GM19463 (cell line): ENCODE data around the gene PLEKHG4B.
"Not testable (repeated sequence)": the region's sequence is repeated elsewhere in the genome, so short reads cannot be mapped to it uniquely, and the experiment has no call there.

ENCODE experiments used
- ATAC-seq: cut with Tn5 transposase; IDR thresholded peaks from one replicate; pipeline ENCODE4 v1.9.1; 2021; ENCODE audit warnings: mild to moderate bottlenecking, moderate library complexity; ENCODE audit not compliant: unreplicated experiment

Gene PLEKHG4B

DNA sequence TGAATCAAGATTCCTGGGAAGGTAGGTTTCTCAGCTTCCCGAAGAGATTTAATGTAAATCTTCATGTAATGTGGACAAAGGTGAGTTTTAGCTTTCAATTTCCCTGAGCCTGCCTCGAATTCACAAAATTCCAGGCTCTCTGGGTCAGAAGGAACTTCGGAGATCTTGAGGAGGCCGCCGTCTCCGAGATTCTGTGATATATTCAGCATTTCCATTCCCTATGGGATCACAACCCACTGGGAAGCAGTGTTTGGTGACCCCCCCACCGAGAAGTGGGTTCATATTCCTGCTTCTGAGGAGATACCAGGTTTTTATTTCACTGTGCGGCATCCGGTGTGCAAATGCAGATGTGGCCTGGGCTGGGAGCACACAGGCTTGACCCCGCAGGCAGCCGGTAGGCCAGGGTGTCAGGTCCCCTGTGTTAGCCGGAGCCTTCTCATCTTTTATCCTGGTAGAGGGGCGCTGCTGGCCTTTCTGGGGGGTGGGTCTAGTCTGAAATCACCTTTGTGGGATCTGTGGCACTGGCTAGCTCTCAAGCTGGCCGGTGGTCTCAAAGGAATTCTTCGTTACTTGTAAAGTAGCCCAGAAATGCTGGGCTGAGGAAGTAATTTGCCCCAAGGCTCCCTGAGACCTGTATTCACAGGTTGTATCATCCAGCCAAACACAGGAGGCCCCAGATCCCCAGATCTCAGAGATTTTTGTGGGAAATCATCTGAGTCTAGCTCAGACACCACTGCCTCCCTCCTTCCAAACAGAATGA, 1.4 kb downstream of the PLEKHG4B start:
- no peak for ATAC-seq

DNA sequence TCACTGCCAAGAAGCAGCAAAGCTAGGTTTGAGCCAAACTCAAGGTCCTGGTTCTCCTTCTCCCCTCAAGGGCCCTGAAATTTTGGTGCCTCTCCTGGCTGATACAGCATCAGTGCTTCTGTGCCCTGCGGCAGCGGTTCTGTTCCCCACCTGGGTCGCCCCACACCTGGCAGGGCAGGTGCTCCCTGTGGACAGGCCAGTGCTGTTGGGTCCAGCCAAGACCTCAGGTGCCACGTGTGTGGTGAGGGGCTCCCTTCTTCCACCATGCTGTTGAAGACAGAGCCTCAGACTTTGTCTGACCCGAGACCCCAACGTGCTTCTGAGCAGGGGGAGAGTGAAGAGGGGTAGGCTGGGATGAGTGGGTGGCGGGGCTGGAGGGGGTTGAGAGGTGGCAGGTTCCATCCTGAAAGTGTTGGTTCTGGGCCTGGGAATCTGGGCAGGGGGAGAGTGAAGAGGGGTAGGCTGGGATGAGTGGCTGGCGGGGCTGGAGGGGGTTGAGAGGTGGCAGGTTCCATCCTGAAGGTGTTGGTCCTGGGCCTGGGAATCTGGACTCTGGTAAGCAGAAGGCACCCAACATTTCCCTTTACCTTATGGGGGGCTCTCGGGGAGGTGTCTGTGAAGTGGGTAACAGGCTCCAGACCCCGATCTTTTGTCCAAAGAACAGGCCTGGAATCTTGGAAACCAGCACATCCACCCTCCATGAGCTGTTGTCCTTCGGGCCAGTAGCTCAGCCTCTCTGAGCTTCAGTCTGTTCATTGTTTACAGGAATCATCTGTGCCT, 2.3 kb downstream of the PLEKHG4B start:
- no peak for ATAC-seq

GRCh38 chr5:95241-95980, 3.4 kb downstream of the PLEKHG4B start:
- ATAC-seq = no peak

GRCh38 chr5:96976-97660, 5.2 kb downstream of the PLEKHG4B start:
- no peak for ATAC-seq

GRCh38 chr5:99815-100214, 7.8 kb downstream of the PLEKHG4B start:
- no peak for ATAC-seq

- ATAC-seq = no peak
These were observed 10.6 kb downstream of the PLEKHG4B start for GRCh38 chr5:102411-103043.

GRCh38 chr5:104106-104505, 12.1 kb downstream of the PLEKHG4B start:
- ATAC-seq = not testable (repeated sequence)

DNA sequence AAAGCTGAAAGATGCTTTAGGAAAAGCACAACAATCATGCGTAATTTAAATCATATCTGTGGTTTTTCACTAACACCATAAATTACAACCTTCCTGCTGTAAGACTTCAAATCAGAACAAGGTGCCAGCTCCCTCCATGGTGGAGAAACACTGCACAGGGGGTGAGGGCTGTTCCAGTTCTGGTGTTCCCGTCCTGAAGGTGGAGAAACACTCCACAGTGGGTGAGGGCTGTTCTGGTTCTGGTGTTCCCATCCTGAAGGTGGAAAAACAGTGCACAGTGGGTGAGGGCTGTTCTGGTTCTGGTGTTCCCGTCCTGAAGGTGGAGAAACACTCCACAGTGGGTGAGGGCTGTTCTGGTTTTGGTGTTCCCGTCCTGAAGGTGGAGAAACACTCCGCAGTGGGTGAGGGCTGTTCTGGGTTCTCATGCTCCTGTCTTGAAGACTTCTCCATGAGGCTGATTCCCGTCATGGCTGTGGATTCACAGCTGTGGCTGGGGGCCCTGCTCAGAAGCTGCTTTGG, 12.9 kb downstream of the PLEKHG4B start:
- no peak for ATAC-seq

GRCh38 chr5:105504-106070, 13.6 kb downstream of the PLEKHG4B start:
- ATAC-seq = no peak

GRCh38 chr5:106587-106986, 14.6 kb downstream of the PLEKHG4B start:
- no peak for ATAC-seq

DNA sequence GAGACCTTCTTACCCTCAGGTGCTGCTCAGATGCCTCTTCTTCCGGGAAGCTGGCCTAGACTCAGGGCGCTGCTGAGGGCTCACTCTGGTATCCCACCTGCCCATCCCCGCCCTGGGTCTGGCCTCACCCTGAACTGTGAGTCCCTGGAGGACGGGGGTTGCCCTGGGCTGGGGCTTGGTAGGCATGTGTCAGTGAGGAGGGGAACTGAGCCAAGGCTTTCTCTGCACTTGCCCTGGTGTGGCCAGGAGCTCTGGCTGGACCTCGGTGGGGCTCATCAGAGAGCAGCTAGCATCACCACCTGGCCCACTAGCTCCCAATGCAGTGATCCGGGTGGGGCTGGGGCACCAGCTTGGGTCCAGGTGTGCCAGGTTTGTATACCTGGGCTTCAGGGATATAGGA, 15.6 kb downstream of the PLEKHG4B start:
- ATAC-seq = no peak

GRCh38 chr5:109826-110225, 17.9 kb downstream of the PLEKHG4B start:
- no peak for ATAC-seq

DNA sequence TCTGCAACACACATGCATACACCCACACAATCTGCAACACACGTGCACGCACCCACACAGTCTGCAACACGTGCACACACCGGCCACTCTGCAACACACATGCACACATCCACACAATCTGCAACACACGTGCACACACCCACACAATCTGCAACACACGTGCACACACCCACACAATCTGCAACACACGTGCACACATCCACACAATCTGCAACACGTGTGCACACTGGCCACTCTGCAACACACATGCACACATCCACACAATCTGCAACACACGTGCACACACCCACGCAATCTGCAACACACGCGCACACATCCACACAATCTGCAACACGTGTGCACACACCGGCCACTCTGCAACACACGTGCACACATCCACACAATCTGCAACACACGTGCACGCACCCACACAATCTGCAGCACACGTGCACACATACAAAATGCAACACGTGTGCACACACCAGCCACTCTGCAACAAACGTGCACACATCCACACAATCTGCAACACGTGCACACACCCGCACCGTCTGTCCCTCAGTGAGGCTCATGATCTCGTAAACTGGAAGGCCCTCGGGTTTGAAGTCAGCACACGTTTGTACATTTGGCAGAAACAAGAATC, 18.4 kb downstream of the PLEKHG4B start:
- ATAC-seq = no peak

DNA sequence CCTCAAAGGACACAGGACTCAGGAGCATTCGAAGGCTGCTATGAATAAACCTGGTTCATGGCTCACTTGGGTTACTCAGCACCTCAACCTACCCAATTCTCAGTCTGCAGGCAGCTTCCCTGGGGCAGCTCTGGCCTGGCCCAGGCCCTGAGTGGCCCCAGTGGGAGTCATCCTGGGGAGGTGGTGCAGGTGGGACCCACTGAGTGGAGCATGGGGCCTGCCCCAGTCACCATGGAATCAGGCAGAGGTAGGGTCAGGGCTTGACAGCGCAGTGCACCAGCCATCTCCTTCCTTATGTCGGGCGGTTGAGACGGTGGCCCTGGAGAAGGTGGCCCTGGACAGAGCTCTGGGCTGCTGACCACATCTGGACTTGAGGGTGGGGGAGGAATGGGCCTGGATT, 19.2 kb downstream of the PLEKHG4B start:
- ATAC-seq = no peak

- ATAC-seq = no peak
These were observed 27.6 kb downstream of the PLEKHG4B start for GRCh38 chr5:119486-120097.

- ATAC-seq = no peak
These were observed 29.5 kb downstream of the PLEKHG4B start for GRCh38 chr5:121432-121831.

GRCh38 chr5:125815-126214, 33.8 kb downstream of the PLEKHG4B start:
- no peak for ATAC-seq

GRCh38 chr5:126806-127205, 34.8 kb downstream of the PLEKHG4B start:
- ATAC-seq = no peak

GRCh38 chr5:127886-128285, 35.9 kb downstream of the PLEKHG4B start:
- no peak for ATAC-seq
